ENCODE measurements around the gene SLC25A10.
"Not testable (repeated sequence)": the region's sequence is repeated elsewhere in the genome, so short reads cannot be mapped to it uniquely, and the experiment has no call there.

The SLC25A10 gene, protein sequence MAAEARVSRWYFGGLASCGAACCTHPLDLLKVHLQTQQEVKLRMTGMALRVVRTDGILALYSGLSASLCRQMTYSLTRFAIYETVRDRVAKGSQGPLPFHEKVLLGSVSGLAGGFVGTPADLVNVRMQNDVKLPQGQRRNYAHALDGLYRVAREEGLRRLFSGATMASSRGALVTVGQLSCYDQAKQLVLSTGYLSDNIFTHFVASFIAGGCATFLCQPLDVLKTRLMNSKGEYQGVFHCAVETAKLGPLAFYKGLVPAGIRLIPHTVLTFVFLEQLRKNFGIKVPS

GRCh38 chr17:81711814-81712467 is at the start of gene SLC25A10:
Gene SLC25A10, plus strand, starts transcription at chr17:81712284. Its CDS starts 143 bp downstream, at chr17:81712427.
- peak; percentile 72 for DNase-seq

DNA sequence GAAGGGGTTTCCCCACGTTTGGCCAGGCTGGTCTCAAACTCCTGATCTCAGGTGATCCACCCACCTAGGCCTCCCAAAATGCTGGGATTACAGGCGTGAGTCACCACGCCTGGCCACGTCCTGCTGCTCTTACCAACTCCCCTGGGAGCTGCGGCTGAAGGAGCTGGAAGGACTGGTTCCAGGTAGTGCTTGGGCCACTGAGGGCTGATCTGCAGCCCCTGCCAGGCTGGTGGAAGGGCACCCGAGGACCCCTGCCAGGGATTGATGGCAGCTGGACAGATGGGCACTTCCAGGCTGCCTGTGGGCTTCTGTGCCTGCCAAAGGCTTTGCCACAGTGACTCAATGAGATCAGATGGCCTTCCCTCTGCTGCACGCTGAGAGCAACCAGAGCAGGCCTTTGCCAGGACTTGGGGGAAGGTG is 48.0 kb upstream of the SLC25A10 start:
- no peak for DNase-seq

DNA sequence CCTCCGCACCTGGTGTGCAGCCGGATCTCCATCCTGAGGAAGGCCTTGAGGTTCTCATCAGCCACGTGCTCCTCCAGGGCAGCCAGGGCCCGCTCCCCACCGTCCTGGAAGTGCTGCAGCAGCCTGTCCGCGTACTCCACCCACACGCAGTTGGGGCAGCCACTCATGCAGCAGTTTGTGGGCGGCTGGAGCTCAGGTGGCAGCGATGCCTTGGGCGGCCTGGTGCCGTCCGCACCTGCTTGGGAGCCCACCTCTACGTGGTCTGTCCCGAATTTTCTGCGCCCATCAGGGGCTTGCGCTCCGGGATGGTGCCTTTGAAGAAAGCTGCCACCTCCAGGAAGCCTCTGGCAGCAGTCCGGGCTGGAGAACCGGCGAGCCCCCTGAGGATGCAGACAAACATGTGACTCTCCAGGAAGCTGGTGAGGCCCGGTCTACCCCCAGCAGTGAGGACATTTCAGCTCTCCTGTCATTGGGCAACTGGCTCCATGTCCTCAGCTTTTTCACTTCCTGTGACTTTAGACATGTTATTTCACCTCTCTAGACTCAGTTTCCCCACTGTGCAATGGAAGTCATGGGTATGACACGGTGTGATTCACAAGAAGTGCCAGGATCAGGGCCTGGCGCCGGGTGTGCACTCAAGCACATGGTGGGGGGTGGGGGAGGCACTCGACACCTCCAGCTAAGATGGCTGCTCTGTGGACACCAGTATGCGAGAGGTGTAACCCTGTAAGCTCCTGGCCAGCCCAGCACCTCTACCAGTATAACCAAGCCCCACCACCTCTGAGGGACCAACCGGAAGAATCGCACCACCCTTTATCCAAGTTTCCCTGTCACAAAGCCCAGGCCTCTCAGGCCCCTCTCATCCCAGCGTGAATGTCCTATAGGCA is 46.6 kb upstream of the SLC25A10 start:
- no peak for DNase-seq

DNA sequence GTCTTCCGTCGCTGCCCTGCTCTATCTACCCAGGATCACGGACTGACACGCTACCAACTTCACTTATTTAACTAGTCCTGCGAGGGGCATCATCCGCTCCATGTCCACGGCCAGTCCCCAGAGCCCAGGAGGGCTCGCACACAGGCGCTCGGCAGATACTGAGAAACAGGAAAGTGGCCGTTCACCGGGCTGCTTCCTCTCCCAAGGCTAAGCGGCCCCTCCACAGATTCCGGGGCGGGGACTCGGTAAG is 46.1 kb upstream of the SLC25A10 start:
- DNase-seq, result no peak

DNA sequence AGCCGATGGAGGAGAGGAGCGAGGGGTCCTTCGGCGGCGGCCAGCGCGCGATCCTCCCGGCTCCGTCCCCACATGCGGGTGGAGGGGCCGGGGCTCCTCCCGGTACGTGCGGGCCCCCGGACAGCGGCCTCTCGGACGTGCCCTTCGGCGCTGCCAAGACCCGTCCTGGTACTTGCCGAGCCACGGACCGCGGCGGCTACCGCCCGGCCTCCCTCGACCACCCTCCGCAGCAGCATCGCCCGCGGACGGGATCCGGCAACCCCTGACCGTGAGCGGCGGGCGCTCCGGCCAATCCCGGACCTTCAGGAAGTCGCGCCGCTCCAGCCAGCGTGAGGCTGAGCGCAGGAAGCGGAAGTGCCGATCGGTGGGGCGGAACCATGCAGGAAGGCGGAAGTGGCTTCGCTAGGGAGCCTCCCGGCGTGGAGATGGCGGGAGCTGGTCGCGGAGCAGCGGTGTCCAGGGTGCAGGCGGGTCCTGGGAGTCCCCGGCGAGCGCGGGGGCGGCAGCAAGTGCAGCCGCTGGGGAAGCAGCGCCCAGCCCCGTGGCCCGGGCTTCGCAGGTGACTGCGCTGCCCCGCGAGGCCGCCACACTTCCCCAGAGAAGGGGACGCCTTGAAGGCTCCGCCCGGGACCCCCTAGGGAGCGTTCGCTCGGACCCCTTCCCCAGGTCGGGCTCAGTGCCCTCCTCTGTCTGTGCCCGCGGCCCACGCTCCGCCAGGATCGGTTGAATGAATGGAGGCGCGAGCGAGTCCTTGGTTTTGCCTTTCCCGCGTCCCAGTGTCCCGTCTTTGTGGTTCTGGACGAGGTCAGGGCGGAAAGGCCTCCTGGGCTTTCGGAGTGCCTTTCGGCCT is 45.5 kb upstream of the SLC25A10 start, which contains the start of the genes CCDC137 and OXLD1:
TSS of gene CCDC137 (plus strand) at position 396 of the 850 bp plus-strand sequence. CDS start at position 426, 30 bp downstream.
TSS of gene OXLD1 (minus strand) at position 264 of the 850 bp plus-strand sequence. CDS start at position 236, 28 bp downstream.
- peak; percentile 90 for DNase-seq

DNA sequence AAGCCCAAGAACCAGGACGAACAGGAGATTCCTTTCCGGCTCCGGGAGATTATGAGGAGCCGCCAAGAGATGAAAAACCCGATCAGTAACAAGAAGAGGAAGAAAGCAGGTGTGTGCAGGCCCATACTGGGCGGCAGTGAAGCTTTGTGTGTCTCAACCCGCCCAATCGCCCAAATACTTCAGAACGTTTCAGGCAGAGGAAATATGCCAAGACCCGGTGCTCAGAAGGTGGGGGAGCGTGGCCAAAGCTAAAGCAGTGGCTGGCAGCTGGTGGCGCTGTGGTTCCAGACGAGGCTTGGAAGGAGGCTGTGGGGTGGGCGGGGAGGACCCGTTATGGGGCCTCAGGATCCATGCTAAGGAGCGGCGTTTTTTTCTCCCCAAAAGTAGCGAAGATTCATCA is 44.3 kb upstream of the SLC25A10 start:
- no peak for DNase-seq

- no peak for DNase-seq
These were observed 39.6 kb upstream of the SLC25A10 start for GRCh38 chr17:81672504-81672903.

- DNase-seq, result no peak
These were observed 39.1 kb upstream of the SLC25A10 start for GRCh38 chr17:81672954-81673353.

DNA sequence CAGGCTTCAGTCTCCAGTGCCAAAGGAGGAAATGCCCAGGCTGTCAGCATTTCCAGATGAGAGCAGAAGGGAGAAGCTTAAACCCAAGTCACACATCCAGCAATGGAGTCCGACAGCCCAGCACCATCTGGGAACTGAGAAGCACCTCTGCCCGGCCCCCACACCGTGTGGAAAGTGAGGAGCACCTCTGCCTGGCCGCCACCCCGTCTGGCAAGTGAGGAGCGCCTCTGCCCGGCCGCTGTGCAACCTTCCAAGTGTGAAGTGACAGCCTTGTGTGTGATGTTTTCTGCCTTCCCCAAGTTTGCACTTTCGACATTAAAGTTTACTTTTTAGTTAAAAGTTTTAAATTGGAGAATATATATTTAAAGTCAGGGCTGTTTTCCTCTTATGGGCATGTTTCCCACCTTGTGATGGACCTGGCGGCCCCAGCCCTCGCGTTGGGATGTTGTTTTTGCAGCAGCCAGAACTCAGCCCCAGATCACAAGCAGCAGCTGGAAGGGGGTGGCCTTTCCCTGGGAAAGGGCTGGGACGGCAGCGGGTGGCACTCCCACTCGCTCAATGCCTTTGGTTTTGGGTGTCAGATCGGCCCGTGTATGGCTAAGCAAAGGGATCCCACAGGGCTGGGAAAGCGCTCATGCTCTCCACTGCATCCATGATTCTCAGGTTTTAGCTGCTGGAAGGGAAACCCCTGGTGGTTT is 38.4 kb upstream of the SLC25A10 start:
- DNase-seq, result no peak

GRCh38 chr17:81675515-81676221 is 36.4 kb upstream of the SLC25A10 start:
- DNase-seq, result not testable (repeated sequence)

DNA sequence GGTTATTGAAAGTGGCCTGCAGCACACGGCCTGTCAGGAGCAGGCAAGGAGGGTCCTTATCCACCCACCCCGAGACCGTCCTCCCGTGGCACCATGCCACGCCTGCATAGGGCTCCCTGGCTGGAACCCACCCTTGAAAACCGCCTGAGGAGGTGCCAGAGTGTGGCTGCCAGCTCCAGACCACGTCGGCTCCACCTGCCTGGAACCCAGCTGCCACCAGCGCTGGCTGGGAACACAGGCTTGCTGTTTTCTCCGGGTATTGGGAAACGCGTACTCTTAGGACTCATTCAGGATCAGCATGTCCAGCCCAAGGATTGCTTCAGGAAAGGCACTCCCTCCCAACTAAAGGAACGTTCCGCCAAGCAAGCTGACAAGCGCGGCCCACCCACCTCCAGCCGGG is 35.2 kb upstream of the SLC25A10 start:
- DNase-seq, result no peak

GRCh38 chr17:81680150-81680549 is 31.9 kb upstream of the SLC25A10 start:
- DNase-seq, result no peak

- no peak for DNase-seq
These were observed 30.4 kb upstream of the SLC25A10 start for GRCh38 chr17:81681672-81682071.

DNA sequence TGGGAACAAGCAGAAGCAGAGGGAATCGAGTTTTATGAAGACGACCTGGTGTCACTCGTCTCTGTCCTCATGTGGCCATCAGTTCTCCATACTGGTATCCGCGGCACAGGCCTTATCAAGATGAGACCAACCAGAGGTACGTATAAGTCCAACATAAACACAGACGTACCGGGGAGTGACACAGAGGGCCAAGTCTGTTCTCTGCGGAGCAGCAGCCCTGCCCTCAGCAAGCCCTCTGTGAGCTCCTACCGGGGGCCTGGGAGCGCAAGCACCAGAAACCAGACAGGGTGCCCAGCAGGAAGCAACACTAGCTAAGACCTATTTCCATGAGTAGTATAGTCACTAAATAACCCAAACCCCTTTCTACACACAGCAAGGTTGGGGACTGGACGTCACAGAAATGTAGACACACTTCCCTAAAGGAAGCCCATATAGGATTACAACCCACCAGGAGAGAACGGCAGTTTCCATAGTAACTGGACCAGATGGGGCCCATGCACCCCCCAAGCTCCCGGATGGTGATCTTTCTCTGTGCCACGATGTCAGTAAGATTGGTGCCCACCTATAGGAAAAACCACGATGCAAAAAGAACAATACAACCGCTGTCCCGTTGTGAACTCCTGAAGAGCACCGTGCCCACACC is 29.4 kb upstream of the SLC25A10 start:
- no peak for DNase-seq

DNA sequence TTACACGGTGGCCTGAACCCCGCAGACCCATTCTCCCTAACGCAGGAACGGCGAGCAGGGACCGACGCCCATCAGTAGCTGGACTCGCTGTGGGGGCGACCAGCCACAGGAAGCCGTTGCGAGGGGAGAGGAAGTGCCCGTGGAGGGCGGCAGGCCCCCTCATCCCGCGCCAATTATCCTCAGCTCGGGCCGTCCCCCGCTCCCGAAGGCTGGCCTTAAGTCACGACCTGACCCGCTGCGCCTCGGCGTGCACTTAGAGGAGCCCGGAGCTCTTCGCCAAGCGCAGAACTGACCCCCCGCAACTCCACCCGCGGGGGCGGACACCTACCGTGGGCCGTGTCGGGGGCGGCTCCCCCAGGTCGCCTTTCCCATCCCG is 28.9 kb upstream of the SLC25A10 start:
- DNase-seq, result no peak

DNA sequence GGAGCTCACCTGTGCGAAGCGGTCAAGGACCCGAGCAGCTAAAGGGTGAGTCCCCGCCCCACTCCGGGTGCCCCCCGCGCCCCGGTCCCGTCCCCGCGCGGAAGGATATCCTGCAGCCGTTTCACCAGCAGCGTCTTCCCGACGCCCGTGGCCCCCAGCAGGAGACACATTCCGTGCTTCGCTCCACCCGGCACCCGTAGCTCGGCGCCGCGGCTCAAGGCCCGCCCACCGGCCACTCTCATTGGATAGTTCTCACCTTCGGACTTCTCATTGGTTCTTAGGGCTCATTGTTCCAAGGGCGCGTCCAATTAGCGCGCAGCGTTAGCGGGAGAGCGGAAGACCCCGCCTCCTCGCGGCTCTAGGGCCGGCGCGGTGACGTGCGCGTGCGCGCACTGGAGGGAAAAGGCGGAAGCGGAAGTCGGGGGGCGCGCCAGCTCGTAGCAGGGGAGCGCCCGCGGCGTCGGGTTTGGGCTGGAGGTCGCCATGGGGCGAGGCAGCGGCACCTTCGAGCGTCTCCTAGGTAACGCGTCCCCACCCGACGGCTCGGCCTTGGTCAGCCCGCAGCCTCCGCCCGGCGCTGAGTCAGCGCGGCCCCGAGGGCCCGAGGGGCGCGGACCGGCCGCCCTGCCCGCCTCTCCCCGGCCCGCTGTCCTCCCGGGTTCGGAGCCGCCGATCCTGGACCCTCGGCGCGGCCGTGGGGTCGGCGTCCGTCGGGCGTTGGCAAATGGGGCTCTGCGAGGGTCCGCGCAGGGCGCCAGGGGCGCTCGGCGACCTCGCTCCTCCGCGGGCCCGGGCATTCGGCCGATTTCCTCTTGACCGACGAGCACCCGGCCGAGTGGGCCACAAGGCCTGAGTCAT is 28.3 kb upstream of the SLC25A10 start, which contains the start of the genes ARL16 and HGS:
TSS of gene ARL16 (minus strand) at position 214 of the 858 bp plus-strand sequence. CDS start at position 170, 44 bp downstream.
TSS of gene HGS (plus strand) at position 428 of the 858 bp plus-strand sequence. CDS start at position 484, 56 bp downstream.
- DNase-seq, result peak; percentile 98

DNA sequence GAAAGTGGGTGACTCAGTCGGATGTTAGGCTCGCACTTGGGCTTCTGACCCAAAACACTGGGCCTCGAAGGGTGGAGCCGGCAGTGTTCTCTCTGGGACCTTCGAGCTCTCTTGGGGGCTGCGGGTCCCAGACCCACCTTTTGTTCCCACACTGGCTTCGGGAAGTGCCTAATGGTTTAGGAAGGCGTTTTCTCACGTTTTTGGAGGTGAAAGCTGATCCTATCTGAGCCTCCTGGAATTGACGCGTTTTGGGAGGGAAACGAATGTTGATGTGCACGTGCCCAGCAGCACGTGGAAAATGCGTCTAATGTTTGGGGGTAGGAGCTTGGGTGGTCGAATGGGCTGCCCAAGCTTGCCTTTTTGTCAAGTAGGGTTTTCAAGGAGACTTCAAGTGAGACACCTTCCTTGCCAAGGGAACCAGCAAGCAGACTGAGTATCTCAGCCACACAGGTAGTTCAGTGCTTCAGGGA is 27.6 kb upstream of the SLC25A10 start:
- no peak for DNase-seq

DNA sequence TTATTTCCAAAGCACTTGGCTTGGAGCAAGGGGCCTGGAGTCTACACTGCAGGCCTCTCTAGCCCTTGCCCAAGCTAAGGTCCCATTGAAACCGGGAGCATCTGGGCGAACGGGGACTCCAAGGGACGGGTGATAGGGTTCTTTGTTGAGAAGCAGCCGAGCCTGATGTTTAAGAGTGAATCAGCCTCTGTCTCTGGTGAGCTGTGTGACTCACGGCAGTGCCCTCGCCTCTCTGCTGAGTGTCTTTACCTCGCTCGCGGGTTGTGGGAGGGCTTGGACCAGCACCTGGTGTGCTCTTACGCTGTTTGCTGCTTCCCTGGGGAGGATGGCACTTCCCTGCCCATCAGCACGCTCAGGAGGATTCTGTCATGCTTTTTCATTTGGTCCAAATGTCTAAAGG is 27.0 kb upstream of the SLC25A10 start:
- DNase-seq, result no peak

GRCh38 chr17:81686614-81687013 is 25.5 kb upstream of the SLC25A10 start:
- DNase-seq, result no peak

Measured in DMS153 (cell line).